A673 (cell line): ENCODE measurements around the gene NFU1.

ENCODE experiments used
- EZH2 ChIP-seq: fragments of 200-600 bp; sonication (generic); IDR thresholded peaks from 2 replicates; pipeline ENCODE4 v1.6.1; 2017; ENCODE audit warnings: borderline replicate concordance, low read depth, mild to moderate bottlenecking, mixed read lengths, antibody characterized with exemption, low read length; ENCODE audit not compliant: poor library complexity, severe bottlenecking
- TF ChIP-seq, protein P1 (sequence below): fragments of 300-800, 200-600 bp; sonication (generic); conservative IDR thresholded peaks from 2 replicates; pipeline ENCODE4 v1.5.1; 2017; ENCODE audit warnings: low read depth, mild to moderate bottlenecking, antibody characterized with exemption, low read length, moderate library complexity, mixed read lengths

DNA sequence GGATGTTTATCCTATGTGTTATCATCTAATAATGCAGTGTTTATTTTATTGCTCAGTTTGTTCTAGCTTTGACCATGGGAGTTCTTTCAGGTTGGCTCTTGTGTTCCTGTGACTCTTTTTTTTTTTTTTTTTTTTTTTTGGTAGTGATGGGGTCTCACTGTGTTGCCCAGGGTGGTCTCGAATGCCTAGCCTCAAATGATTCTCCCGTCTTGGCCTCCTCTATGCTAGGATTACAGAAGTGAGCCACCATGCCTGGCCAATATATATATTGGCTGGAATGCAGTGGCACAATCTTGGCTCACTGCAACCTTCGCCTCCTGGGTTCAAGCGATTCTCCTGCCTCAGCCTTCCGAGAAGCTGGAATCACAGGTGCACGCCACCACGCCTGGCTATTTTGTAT, 18.9 kb upstream of the NFU1 start:
- TF ChIP-seq, protein P1, sequence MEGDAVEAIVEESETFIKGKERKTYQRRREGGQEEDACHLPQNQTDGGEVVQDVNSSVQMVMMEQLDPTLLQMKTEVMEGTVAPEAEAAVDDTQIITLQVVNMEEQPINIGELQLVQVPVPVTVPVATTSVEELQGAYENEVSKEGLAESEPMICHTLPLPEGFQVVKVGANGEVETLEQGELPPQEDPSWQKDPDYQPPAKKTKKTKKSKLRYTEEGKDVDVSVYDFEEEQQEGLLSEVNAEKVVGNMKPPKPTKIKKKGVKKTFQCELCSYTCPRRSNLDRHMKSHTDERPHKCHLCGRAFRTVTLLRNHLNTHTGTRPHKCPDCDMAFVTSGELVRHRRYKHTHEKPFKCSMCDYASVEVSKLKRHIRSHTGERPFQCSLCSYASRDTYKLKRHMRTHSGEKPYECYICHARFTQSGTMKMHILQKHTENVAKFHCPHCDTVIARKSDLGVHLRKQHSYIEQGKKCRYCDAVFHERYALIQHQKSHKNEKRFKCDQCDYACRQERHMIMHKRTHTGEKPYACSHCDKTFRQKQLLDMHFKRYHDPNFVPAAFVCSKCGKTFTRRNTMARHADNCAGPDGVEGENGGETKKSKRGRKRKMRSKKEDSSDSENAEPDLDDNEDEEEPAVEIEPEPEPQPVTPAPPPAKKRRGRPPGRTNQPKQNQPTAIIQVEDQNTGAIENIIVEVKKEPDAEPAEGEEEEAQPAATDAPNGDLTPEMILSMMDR = no peak
- no peak for TF ChIP-seq EZH2
